GM19238 (cell line): ENCODE results near the gene CFAP74.
"Not testable (repeated sequence)": the region's sequence is repeated elsewhere in the genome, so short reads cannot be mapped to it uniquely, and the experiment has no call there.

ENCODE experiments used
- DNase-seq: peaks from one replicate; pipeline ENCODE4 v3.0.0; 2011; ENCODE audit warnings: low spot score; ENCODE audit not compliant: insufficient read length

Gene CFAP74

DNA sequence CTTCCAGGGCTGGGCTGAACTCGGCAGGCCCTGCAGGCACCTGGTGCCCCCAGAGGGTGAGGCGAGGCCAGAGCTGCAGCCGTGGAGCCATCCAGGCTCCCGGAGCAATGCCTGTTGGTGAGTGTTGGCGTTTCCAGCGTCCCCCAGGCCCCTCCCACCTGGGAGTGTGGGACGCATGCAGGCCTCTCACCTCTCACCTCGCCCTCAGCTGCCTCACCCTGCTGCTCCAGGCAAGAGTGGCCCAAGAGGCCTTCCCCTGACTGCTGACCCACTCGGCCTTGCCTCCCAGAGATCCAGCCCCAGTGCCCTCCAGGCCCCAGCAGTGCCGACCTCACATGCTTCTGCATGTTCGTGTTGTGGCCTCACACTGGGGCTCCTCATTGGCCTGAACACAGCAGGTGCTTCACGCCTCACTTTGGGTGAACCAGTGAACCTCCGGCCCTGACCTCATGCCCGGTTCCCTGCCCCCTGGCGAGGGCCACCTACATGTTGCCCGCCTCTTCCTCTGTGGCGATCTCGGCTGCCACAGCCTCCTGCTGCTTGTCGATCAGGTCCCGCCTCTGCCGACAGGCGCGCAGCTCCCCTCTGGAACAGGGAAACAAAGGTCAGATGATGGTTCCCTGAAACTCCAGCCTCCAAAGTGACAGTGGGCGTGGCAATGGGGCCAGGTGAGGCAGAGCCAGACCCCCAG, 17.0 kb downstream of the CFAP74 start:
- DNase-seq = no peak

DNA sequence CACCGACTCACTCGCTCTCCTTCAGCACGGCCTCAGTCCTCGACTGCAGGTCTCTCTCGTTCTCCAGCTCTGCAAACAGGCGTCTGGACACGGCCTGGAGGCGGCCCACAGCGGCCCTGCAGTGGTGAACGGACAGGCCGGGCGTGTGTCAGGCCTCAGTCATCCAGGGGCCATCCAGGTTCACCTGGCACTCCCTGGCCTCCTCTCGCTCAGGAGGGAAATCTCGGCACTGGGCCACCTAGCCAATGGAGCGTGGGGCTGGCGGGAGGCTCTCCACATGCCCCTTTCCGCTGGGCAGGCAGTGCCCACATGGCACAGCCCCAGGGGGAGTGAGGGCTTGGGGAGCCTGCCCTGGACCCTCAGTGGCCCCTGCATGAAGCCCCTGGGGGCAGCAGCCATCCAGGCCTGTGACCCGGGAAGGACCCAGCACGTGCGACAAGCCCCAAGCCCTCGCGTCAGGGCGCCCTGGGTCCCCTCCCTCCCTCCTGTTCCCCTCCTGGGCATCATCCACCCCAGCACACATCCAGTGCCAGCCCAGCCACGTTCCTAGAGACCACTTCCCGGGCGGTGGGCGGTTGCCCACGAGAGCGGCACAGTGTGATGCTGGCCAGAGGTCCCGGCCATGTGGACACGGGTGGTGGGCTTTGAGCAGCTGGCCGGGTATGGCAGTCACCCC, 18.1 kb downstream of the CFAP74 start:
- no peak for DNase-seq

DNA sequence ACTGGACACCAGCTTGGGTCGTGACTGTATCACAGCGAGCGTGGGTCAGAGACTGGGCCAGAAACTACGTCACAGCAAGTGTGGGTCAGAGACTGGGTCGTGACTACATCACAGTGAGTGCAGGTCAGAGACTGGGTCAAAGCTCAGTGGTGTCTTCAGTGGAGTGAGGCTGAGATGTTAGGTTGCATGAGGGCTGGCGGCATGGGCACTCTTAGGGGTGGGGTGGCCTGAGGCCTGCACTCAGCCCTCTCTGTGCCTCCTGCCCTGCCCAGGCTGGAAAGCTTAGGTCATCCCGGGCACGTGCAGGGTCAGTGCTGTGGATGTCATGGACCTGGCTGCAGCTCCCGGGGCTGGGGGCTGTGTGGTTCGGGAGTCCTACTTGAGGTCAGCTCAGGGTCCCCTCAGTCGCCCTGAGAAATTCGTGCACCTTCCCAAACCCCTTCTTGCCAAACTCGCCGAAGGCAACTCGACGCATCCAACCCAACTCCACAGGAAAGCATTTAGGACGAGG, 19.0 kb downstream of the CFAP74 start:
- no peak for DNase-seq

DNA sequence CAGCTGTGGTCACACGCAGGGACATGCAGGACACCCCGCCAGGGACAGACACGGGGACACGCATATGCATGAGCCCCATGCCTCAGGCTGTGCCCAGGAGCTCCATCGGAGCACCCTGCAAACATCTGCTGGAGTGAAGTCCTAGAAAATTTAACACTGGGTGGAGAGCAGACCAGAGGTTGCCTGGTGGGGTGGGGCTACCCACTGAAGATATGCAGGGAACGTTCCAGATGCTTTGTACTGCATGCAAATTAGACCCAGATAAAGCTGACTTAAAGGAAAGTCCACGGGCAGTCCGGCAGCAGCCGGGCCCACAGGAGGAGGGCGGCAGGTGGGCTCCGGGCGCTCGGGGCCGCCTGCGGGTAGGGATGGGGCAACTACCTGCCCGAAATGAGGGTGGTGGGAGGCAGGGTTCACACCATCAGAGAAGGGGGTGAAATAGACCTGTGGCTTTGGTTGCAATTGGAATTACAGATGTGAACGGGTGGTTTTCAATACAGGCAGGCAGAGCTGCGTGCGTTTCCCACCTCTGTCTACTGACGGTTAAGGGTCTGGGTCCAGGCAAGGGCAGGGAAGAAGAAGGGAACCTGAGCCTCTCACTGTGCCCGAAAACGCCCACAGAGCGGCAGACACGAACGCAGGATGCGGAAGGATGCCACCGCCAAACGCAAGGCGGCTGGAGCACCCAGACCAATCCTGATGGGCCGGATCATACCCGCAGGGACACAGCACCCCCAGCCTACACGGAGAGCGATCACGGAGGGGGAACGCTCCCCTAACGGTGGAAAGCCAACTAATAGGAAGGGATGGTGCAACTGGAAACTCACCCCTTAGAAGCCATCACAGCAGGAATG, 21.0 kb downstream of the CFAP74 start:
- DNase-seq = no peak

DNA sequence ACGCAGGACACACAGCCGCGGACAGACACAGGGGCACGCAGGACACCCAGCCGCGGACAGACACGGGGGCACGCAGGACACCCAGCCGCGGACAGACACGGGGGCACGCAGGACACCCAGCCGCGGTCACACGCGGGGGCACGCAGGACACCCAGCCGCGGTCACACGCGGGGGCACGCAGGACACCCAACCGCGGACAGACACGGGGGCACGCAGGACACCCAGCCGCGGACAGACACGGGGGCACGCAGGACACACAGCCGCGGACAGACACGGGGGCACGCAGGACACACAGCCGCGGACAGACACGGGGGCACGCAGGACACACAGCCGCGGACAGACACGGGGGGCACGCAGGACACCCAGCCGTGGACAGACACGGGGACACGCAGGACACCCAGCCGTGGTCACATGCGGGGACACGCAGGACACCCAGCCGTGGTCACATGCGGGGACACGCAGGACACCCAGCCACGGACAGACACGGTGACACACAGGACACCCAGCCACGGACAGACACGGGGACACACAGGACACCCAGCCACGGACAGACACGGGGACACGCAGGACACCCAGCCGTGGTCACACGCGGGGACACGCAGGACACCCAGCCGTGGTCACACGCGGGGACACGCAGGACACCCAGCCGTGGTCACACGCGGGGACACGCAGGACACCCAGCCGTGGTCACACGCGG, 21.8 kb downstream of the CFAP74 start:
- not testable (repeated sequence) for DNase-seq

DNA sequence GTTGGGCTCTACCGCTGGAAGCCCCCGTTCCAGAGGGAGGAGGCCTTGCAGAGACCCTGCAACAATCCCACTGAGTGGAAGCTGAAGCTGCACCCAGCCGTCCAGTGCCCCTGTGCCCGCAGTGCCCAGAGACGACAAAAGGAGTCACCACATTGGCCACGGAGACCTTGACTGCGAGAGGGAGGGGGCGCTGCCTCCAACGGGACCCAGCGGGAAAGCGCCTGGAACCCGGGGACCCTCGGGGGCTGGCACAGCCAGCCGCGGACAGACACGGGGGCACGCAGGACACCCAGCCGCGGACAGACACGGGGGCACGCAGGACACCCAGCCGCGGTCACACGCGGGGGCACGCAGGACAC, 22.5 kb downstream of the CFAP74 start:
- no peak for DNase-seq

DNA sequence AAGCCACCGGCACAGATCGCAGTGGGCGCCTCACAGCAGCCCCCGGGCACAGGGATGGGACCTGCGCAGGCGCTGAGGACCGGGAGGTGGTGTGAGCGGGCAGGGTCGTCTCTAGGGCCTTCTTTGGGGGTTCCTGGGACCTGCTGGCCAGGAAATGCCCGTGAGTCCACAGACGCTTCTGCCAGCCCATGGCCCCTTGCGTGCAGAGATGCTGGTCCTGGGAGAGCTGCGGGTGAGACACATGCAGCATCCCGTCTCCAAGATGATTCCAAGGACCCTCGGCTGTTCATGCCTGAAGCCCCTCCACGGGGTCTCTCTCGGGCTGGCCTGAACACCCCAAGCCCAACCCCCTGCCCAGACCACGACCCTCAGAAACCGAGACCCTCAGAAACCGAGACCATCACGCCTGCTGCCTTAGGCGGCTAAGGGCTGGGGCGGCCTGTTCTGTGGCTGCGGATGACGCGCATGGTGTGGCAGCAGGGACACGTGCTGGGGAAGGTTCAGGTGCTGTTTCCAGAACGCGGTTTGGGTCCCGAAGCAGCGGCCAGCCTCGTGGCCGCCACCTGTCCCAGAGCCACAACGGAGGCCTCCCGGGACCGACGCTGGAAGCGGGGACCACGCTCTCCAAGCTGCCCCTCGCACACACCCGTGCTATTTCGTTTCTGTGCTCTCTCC, 23.0 kb downstream of the CFAP74 start:
- no peak for DNase-seq

DNA sequence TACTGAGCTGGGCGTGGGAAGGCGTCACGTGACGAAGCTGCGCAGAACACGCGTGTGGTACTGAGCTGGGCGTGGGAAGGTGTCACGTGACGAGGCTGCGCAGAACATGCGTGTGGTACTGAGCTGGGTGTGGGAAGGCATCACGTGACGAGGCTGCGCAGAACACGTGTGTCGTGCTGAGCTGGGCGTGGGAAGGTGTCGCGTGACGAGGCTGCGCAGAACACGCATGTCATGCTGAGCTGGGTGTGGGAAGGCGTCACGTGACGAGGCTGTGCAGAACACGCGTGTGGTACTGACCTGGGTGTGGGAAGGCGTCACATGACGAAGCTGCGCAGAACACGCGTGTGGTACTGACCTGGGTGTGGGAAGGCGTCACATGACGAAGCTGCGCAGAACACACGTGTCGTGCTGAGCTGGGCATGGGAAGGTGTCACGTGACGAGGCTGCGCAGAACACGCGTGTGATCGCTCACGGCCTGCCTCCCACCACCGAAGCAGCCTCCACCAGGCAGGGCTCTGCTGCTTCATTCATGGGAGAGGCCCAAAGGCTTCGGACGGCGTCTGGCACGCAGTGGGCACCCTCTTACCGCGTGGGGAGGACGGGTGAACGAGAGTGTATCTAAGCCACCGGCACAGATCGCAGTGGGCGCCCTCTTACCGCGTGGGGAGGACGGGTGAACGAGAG, 24.0 kb downstream of the CFAP74 start:
- DNase-seq = no peak

DNA sequence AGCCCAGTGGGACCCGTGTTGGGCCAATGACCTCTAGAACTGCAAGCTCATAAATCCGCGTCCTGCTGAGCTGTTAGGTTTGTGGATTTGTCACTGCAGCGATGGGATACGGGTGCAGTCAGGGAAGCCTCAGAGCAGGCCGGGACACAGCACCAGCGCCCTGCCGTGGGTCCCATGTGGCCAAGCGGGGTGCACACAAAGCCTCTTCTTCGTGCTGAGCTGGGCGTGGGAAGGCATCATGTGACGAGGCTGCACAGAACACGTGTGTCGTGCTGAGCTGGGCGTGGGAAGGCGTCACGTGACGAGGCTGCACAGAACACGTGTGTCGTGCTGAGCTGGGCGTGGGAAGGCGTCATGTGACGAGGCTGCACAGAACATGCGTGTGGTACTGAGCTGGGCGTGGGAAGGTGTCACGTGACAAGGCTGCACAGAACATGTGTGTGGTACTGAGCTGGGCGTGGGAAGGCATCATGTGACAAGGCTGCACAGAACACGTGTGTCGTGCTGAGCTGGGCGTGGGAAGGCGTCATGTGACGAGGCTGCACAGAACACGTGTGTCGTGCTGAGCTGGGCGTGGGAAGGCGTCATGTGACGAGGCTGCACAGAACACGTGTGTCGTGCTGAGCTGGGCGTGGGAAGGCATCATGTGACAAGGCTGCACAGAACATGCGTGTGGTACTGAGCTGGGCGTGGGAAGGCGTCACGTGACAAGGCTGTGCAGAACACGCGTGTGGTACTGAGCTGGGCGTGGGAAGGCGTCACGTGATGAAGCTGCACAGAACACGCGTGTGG, 24.7 kb downstream of the CFAP74 start:
- not testable (repeated sequence) for DNase-seq

DNA sequence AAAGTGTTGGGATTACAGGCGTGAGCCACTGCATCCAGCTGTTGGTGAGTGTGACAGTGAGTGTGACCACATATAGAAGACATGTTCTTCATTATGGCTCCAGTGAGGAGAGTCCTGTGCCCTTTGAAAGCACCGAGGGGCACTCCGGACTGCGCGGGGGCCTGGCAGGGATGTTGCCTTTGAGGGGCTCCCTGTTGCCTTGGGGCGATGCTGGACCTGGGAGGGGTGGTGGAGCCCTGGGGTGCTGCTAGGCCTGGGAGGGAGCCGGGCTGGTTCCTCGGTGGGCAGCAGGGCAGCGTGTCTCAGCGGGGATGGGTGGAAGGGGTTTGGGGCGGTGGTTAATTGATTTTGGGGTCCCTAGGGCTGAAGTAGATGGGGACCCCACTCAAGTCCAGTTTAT, 25.5 kb downstream of the CFAP74 start:
- DNase-seq = no peak

DNA sequence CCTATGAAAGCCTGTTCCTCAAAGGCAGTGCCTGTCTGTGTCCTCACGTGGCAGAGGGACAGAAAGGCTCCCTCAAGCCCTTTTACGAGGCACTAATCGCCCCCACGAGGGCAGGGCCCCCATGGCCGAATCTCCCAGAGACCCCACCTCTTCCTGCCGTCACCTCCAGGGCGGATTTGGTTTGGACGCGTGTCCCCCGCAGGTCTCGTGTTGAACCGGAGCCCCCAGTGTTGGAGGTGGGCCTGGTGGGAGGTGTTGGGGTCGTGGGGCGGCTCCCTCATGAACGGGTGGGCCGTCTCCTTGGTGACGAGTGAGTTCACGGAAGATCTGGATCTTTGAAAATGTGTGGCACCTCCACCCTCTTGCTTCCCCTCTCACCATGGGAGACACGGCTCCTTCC, 27.6 kb downstream of the CFAP74 start:
- no peak for DNase-seq

DNA sequence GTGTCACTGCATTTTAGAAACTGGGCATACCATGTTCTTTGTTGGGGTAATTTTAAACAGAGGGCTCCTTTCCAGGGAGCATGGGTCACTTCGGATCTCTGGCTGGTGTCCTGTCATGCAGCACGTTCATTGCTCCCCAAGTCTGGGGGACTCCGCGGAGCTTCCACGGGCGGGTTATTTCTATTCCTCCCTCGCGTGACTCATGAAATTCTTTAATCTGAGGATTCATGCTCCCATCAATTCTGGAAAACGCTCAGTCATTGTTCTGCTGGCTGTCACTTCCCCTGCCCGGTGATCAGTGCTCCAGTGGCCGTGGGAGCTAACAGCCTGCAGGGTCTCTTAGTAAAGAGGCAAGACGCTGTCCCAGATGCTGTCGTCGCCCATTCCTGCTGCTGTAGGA, 28.1 kb downstream of the CFAP74 start:
- no peak for DNase-seq

DNA sequence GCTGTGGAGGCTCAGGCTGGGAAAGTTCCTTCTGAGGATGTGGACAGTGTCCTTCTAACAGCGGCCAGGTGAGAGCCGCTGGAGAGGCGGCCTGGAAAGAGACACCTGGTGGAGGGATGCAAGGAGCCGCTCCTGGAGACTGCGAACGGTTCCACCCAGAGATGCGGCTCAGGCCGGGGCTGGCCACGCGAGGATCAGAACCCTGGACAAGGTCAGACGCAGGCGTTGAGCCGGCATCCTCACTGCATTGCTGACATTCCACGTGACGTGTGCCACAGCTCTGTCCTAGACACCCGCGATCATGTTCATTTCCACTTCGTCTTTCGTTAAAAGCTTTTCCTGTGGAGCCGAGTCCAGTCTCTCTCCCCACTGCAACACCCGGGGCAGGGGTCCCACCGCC, 28.8 kb downstream of the CFAP74 start:
- no peak for DNase-seq

DNA sequence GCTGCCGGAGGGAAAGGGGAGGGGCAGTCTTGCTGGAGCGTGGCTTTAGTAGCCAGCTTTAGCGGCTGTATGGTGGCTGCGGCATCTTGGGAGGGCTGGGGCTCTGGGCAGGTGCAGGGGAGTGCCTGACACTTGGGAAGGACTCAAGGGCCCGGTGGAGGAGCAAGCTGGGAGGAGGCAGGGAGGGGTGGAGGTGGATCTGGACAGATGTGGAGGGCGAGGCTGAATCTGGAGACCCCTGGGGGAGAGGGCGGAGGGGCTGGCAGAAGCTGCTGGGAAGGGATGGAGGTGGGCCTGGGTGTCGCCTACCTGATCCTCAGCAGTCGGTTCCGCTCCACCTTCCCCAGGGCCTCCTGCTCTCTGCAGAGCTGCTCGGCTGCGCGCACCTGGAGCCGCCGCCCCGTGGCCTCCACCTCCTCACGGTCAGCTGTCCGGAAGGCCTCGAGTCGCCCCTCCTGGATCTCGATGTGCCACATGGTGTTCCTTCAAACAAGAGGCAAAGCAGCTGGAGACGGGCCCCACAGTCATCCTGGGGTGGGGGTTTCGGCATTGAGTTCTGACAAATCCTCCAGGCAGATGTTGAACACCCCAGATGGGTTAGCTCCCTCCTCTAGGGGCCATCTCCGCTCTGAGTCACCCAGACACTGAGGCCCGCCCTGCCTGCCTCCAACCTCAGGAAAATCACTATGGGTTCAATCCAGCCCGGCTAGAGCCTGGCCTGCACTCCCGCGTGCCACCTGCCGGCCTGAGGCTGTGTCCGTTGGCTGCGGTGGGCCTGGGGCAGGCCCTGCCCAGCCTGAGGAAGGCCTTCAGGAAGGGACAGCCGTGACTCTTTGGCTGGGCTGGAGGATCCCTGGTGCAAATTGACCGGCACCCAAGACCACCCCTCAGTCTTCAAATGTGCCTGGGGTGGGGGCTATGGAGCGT, 29.6 kb downstream of the CFAP74 start:
- DNase-seq = no peak

DNA sequence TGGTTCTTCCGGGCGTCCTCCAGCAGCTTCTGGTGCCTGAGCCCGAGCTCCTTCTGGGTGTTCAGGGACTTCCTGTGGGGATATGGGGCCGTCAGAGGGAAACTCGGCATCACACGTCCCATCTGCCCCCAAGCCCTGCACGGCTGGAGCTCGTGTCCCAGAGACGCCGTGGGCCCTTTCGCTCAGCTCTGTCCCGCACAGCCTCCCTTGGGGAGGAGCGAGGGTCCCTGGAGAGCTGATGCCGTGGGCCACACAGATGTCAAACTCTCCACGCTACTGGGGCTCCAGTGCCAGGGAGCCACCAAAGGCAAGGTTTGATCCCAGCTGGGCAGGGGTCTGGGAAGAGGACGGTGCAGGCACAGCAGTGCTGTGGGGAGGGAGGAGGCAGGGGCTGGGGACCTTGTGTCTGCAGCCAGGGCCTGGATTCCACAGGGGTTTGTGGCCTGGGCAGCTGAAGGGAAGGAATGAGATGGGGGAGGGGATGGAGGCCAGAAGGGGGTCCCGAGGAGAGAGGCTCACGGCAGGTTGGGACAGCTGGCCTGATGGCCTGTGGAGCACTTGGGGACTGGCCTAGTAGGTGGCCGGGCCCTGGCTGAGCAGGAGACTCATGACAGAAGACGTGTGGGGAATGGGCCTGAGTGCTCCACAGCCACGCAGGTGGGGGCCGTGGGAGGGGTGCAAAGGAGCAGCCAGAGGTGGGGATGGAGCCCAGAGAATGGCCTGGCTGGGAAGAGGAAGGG, 30.4 kb downstream of the CFAP74 start:
- DNase-seq = no peak

DNA sequence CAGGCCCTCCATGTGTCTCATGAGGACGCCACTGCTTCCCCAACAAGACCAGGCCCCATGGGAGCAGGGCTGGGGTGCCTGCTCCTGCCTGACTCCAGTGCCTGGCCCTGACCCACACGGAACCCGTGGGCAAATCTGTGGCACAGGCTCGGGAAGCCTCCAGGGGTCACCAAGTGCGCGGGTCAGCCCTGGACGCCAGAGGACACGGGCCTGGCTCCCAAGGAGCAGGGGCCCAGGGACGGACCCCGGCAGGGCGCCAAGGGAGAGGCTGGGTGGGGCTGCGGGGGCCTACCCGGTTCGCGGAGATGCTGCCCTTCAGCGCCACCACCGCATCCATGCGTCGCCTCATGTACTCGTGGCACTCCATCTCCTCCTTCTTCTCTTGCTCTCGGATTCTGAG, 31.9 kb downstream of the CFAP74 start:
- DNase-seq = no peak

DNA sequence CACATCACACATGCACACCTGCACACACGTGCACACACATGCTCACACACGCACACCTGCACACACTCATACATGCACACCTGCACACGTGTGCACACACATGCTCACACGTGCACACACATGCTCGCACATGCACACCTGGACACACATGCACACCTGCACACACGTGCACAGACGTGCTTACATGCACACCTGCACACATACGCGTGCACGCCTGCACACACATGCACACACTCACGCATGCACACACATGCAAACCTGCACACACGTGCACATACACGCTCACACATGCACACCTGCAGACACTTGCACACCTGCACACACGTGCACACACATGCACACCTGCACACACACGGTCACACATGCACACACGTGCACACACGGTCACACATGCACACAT, 32.6 kb downstream of the CFAP74 start:
- no peak for DNase-seq
